ENCODE measurements around the gene VTI1B. TPM values are rescaled to one million over a fixed set of nuclear protein-coding genes. Genes with fewer than 3 reads are reported as not detected.

Gene VTI1B
- polyA plus RNA-seq, 2 of the 4 experiments (the other 2 are of a cell fraction): 77.5 to 102 TPM

GRCh38 chr14:67610491-67610890, 63.9 kb downstream of the VTI1B start:
- no peak for DNase-seq (ENCODE audit: low read depth in 1 of 2, low spot score in 1 of 2)
- H3K27ac ChIP-seq: no peak overlapping the region
- ChIA-PET CTCF (interaction anchor here (0.6 to 2.8 kb wide), 8 partner anchors 8 to 94 kb away, joined by 3 to 22 read pairs (median 4); partner anchors contain the start of gene ARG2), POLR2A (no interaction called here)
- no peaks in the 10 kb centered on the region for H3K4me1 ChIP-seq
- H3K9me3 ChIP-seq: no peaks in the 10 kb centered on the region
- FAIRE-seq: no peak
- TF ChIP-seq CHD4 (IDR thresholded peaks at IDR 0.05; ENCODE audit: borderline replicate concordance) (no peak), ELK1 (IDR thresholded peaks at IDR 0.05; ENCODE audit: low read depth, low read length) (no peak), RCOR1 (IDR thresholded peaks at IDR 0.05; ENCODE audit: low read depth, low read length) (no peak), CBX2 (IDR thresholded peaks at IDR 0.05; ENCODE audit: borderline replicate concordance, low read depth) (no peak), EHMT2 (IDR thresholded peaks at IDR 0.05; ENCODE audit: low read depth) (no peak)
- H3K4me3 ChIP-seq: no peak overlapping the region
- H3K4me2 ChIP-seq: no peak overlapping the region
- WGBS (ENCODE audit: missing lambda C conversion rate): 67% methylated on average over 1 of the region's 1 CpG
- ATAC-seq: no peak

- 46% methylated on average over 10 of the region's 10 CpGs for WGBS (ENCODE audit: missing lambda C conversion rate)
- Histone ChIP-seq H3K9me3 (no peaks in the 10 kb centered on the region), H3K4me1 (no peaks in the 10 kb centered on the region), H3K4me3 (no peak overlapping the region), H3K27ac (no peak overlapping the region), H3K4me2 (no peak overlapping the region)
- no peak for FAIRE-seq
- no peak for ATAC-seq
- CTCF ChIA-PET: interaction anchor here (0.6 to 2.8 kb wide), 8 partner anchors 9 to 94 kb away, joined by 3 to 22 read pairs (median 4); partner anchors contain the start of genes ARG2 and PIGH
- no peak for TF ChIP-seq E2F6 (IDR thresholded peaks at IDR 0.05; ENCODE audit: borderline replicate concordance, low read depth)
- TF ChIP-seq HOXB5 (CRISPR knock-in tag; IDR thresholded peaks at IDR 0.05): no peak
- TF ChIP-seq NR3C1 (IDR thresholded peaks at IDR 0.05): no peak
- no peak for TF ChIP-seq ZSCAN20 (CRISPR knock-in tag; IDR thresholded peaks at IDR 0.05)
- TF ChIP-seq RCOR1 (IDR thresholded peaks at IDR 0.05; ENCODE audit: low read depth, low read length): no peak
- TF ChIP-seq BHLHE40 (IDR thresholded peaks at IDR 0.05; ENCODE audit: low read depth, low read length): no peak
- no peak for TF ChIP-seq HEYL (CRISPR knock-in tag; IDR thresholded peaks at IDR 0.05)
- TF ChIP-seq PBX3 (IDR thresholded peaks at IDR 0.05): no peak
- no peak for TF ChIP-seq ZC3H11A (IDR thresholded peaks at IDR 0.05)
- no peak for TF ChIP-seq FOXS1 (CRISPR knock-in tag; IDR thresholded peaks at IDR 0.05)
- no peak for TF ChIP-seq CEBPB (IDR thresholded peaks at IDR 0.05)
- no peak for TF ChIP-seq MAFK (IDR thresholded peaks at IDR 0.05; ENCODE audit: partially characterized antibody)
- POLR2A ChIA-PET: interaction anchor here (1.3 kb wide), 1 partner anchor 86 kb away, joined by 3 read pairs; the partner anchor contains the start of gene RDH11
- no peak for DNase-seq (ENCODE audit: low read depth in 1 of 2, low spot score in 1 of 2)
Measured at GRCh38 chr14:67609642-67610310, 64.7 kb downstream of the VTI1B start.

- WGBS (ENCODE audit: missing lambda C conversion rate): 86% methylated on average over 5 of the region's 5 CpGs
- CTCF ChIA-PET: interaction anchor here (0.9 to 2.4 kb wide), 6 partner anchors 10 to 59 kb away, joined by 3 to 8 read pairs (median 4); partner anchors contain the start of gene ARG2
- FAIRE-seq (no peak), DNase-seq (ENCODE audit: low read depth in 1 of 2, low spot score in 1 of 2) (no peak), ATAC-seq (no peak)
- Histone ChIP-seq H3K4me3 (no peak overlapping the region), H3K4me2 (no peak overlapping the region), H3K9me3 (no peaks in the 10 kb centered on the region), H3K27ac (no peak overlapping the region), H3K4me1 (no peaks in the 10 kb centered on the region)
- no peak for TF ChIP-seq CBX2 (IDR thresholded peaks at IDR 0.05; ENCODE audit: borderline replicate concordance, low read depth)
- no peak for TF ChIP-seq ZSCAN20 (CRISPR knock-in tag; IDR thresholded peaks at IDR 0.05)
- no peak for TF ChIP-seq REST (IDR thresholded peaks at IDR 0.05)
- no peak for TF ChIP-seq EHF (CRISPR knock-in tag; IDR thresholded peaks at IDR 0.05)
- TF ChIP-seq PHF8 (IDR thresholded peaks at IDR 0.05; ENCODE audit: borderline replicate concordance, low read depth): no peak
- no peak for TF ChIP-seq CTCF (IDR thresholded peaks at IDR 0.05)
- POLR2A ChIA-PET: no interaction called here
Measured at GRCh38 chr14:67607646-67608045, 66.8 kb downstream of the VTI1B start.

Data from A549 (cell line).